GM18909 (cell line): ENCODE results near the gene LARP1.

Experiments
- ATAC-seq: cut with Tn5 transposase; IDR thresholded peaks from one replicate; pipeline ENCODE4 v1.9.1; 2021; ENCODE audit warnings: mild to moderate bottlenecking; ENCODE audit not compliant: unreplicated experiment, poor library complexity

Gene LARP1

GRCh38 chr5:154784856-154785255 lies 29.7 kb downstream of the LARP1 start:
- ATAC-seq = no peak

DNA sequence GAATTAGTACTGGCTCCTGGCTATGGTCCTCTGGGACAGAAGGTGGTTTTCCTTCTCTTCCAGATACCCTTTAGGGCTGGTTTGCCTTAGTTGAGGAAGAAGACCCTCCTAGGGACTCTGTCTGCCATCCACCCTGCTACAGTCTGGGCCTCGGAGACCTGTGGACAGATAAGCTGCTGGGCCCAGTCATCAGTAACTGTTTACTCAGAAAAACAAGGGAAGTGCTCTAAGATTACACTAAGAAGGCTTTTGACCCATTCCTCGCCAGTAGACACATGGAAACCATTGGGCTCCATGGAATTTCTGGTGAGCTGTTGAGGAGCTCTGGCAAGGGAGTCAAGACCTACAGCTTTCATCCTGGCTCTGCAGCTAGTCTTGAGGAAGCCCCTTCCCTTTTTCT lies 31.2 kb downstream of the LARP1 start:
- ATAC-seq = no peak

GRCh38 chr5:154788212-154788611 lies 33.0 kb downstream of the LARP1 start:
- ATAC-seq = no peak

GRCh38 chr5:154791535-154791934 lies 36.4 kb downstream of the LARP1 start:
- peak; percentile 83 for ATAC-seq

DNA sequence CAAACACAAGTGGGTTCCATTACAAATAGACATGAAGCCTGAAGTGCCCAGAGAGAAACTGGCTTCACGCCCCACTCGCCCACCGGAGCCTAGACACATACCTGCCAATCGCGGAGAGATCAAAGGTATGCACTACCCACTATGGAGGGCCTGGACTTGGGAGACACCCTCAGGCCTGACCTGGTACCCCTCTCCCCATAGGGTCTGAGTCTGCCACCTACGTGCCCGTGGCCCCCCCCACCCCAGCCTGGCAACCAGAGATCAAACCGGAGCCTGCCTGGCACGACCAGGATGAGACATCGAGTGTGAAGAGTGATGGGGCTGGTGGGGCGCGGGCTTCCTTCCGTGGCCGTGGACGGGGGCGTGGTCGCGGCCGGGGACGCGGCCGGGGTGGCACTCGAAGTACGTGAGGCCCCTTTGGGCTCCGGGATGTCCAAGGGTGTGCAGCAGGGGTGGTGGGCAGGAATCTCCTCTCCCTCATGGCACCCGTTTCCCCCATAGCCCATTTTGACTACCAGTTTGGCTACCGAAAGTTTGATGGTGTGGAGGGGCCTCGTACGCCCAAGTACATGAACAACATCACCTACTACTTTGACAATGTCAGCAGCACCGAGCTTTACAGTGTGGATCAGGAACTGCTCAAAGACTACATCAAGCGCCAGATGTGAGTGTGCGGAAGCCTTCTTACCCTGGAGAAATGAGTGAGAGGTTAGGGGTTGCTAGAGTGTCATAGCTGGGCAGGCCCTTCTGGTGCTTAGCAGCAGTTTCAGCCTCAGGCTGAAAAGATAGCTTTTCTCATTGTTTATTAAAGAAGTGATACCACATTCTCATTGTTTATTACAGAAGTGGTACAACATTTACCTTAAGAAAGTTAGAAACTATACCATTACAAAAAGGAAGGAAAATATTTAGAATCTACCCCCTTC lies 38.7 kb downstream of the LARP1 start:
- ATAC-seq = no peak

GRCh38 chr5:154794525-154795234 lies 39.5 kb downstream of the LARP1 start:
- no peak for ATAC-seq

DNA sequence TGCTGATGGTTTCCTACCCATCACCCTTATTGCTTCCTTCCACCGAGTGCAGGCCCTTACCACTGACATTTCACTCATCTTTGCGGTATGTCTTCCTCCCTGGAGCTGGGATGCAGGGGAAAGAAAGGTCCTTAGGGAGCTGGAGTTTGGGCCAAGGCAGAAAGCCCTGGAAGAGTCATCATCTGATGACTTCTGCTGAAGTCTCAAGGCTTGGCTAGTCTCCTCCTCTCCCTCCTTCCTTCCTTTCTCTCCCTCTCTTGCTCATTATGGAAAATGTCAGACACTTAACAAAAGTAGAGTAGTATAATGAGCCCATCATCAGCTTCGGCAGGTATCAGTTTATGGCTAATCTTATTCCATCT lies 40.0 kb downstream of the LARP1 start:
- no peak for ATAC-seq

DNA sequence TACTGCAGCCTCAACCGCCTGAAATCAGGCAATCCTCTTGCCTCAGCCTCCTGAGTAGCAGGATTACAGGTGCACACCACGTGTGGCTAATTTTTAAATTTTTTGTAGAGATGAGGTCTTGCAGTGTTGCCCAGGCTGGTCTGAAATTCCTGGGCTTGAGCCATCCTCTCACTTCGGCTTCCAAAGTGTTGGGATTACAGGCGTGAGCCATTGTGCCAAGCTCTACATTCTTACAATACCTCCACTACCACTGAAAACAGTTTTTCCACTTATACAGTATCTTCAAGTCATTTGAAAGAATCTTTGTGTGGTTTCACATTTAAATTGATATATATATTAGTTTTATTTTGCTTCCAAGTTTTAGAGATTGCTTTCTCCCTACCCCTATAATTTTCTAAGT lies 42.6 kb downstream of the LARP1 start:
- no peak for ATAC-seq

GRCh38 chr5:154800582-154800981 lies 45.4 kb downstream of the LARP1 start:
- ATAC-seq = no peak

GRCh38 chr5:154801083-154801482 lies 45.9 kb downstream of the LARP1 start:
- ATAC-seq = no peak

DNA sequence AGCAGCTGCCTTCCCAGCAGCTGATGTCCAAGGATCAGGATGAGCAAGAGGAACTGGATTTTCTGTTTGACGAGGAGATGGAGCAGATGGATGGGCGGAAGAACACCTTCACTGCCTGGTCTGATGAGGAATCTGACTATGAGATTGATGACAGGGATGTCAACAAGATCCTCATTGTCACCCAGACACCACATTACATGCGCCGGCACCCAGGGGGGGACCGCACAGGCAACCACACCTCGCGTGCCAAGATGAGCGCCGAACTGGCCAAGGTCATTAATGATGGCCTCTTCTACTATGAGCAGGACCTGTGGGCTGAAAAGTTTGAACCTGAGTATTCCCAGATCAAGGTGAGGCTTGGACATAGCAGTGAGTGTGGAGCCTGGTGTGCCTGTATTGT lies 46.9 kb downstream of the LARP1 start:
- ATAC-seq = no peak

GRCh38 chr5:154806176-154806575 lies 51.0 kb downstream of the LARP1 start:
- ATAC-seq = no peak

GRCh38 chr5:154811239-154811638 lies 56.1 kb downstream of the LARP1 start:
- no peak for ATAC-seq

GRCh38 chr5:154811653-154812465 lies 56.7 kb downstream of the LARP1 start:
- peak; percentile 86 for ATAC-seq

- ATAC-seq = no peak
Observed at GRCh38 chr5:154813158-154813557, 58.0 kb downstream of the LARP1 start.

GRCh38 chr5:154813736-154814135 lies 58.6 kb downstream of the LARP1 start:
- no peak for ATAC-seq

- no peak for ATAC-seq
Observed at GRCh38 chr5:154815025-154815424, 59.8 kb downstream of the LARP1 start.

DNA sequence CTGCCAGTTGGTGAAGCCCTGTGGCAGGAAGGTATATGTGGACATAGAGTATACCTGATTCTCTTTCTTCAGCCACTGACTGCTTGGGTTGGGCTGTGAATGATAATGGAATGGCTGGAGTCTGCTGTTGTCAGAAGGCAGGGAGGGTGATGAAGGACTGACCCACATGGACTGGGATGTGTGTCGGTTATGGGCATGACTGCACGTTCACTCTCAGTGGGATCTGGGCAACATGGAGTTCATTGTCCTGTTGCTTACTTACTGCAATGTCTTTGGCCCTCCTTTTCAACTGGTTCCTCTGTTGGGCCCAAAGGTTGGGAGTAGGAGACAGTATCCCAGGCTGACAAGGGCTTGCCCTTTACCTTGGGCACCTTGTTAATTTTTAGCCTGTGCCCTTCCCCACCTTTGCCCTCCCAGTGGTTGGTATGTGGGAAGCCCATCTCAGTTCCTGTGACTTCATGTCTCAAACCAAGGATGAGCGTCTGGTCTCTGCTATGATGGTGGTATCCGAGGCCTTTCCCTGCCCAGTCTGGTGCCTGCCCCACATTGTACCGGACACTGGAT lies 60.6 kb downstream of the LARP1 start:
- no peak for ATAC-seq

DNA sequence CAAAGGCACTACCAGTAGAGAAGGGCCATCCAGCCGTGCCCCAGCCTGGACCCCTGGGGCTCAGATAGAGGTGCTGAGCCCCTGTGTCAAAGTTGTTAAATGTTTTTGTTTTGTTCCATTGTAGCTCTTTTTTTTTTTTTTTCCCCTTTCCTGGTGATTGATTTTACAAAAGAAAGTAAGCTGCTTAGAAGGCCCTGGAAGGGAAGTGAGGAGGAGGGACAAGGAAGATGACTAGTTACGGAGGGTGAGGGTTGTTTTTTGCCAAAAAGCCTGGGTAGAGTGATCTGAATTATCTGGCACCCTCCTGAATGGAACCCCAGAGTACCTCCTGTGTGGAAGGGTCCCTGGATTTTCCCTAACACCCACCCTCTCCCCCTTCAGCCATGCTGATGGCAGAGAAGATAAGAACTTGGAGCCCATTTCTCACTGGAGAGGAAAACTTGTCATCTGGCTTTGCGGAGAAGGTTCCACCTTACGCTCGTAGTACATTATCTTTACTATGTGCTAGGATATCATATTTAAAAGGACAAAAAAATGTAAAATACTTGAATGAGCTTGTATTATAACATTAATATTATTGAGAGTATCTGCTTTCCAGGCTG lies 61.8 kb downstream of the LARP1 start:
- ATAC-seq = no peak

DNA sequence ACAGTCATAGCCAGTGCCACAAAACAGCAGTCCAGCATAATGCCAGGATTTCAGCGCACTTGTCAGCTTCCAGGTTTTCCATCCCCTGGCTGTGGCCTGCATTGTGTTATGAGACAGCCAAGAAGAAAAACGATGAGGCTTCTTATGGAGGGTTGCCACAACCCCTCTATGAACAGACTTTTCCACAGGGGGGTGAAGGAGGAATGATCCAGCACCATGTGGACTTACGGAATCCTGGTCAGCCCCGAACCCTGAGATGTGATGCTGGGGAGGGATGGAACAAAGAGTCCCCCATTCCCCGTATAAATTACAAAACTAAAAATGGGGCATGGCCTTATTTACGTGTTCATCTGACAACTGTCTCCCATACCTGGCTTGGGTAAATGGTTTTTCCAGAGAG lies 62.6 kb downstream of the LARP1 start:
- ATAC-seq = no peak
